A549 (cell line): ENCODE data around the gene BCAS1.

Experiments
- GATA3 ChIP-seq: IDR thresholded peaks from 2 replicates; pipeline ENCODE4 v1.6.1; 2012; ENCODE audit warnings: borderline replicate concordance
- RFX5 ChIP-seq: fragments of 450-650 bp; IDR thresholded peaks from 2 replicates; pipeline ENCODE4 v1.7.1; 2014; ENCODE audit warnings: antibody characterized with exemption, mild to moderate bottlenecking, moderate library complexity
- ZFP36 ChIP-seq: fragments of 450-650 bp; IDR thresholded peaks from 2 replicates; pipeline ENCODE4 v1.6.1; 2014; ENCODE audit warnings: borderline replicate concordance; ENCODE audit not compliant: partially characterized antibody
- TF ChIP-seq, protein P1 (sequence below): fragments of >200 bp; sonication (Bioruptor Twin); formaldehyde crosslinking; IDR thresholded peaks from 3 replicates; pipeline ENCODE4 v1.5.1; 2016
- TF ChIP-seq, protein P2 (sequence below): fragments of 150-350 bp; IDR thresholded peaks from 2 replicates; pipeline ENCODE4 v1.6.1; 2014; ENCODE audit warnings: low read depth, mild to moderate bottlenecking, low read length
- TF ChIP-seq, protein P3 (sequence below): fragments of 200-600 bp; sonication (generic); IDR thresholded peaks from 2 replicates; pipeline ENCODE4 v1.6.1; 2016; ENCODE audit warnings: antibody characterized with exemption, mild to moderate bottlenecking, moderate library complexity
- TF ChIP-seq, protein P4 (sequence below): fragments of 450-650 bp; IDR thresholded peaks from 2 replicates; pipeline ENCODE4 v1.6.1; 2014; ENCODE audit warnings: antibody characterized with exemption

DNA sequence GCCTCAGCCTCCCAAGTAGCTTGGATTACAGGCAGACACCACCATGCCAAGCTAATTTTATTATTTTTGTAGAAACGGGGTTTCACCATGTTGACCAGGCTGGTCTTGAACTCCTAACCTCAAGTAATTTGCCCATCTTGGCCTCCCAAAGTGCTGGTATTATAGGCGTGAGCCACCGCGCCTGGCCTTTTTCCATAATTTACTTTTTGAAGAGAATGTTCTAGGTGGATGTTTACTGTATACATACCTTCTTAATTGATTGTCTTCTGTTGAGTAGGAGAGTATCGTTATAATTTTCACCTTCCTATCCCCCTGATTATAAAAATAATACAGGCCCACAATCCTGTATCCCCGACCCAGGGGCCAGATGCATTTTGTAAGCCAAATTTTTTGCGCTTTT is 174.4 kb downstream of the BCAS1 start:
- no peak for TF ChIP-seq GATA3
- TF ChIP-seq, protein P1, sequence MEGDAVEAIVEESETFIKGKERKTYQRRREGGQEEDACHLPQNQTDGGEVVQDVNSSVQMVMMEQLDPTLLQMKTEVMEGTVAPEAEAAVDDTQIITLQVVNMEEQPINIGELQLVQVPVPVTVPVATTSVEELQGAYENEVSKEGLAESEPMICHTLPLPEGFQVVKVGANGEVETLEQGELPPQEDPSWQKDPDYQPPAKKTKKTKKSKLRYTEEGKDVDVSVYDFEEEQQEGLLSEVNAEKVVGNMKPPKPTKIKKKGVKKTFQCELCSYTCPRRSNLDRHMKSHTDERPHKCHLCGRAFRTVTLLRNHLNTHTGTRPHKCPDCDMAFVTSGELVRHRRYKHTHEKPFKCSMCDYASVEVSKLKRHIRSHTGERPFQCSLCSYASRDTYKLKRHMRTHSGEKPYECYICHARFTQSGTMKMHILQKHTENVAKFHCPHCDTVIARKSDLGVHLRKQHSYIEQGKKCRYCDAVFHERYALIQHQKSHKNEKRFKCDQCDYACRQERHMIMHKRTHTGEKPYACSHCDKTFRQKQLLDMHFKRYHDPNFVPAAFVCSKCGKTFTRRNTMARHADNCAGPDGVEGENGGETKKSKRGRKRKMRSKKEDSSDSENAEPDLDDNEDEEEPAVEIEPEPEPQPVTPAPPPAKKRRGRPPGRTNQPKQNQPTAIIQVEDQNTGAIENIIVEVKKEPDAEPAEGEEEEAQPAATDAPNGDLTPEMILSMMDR: no peak
- TF ChIP-seq, protein P2, sequence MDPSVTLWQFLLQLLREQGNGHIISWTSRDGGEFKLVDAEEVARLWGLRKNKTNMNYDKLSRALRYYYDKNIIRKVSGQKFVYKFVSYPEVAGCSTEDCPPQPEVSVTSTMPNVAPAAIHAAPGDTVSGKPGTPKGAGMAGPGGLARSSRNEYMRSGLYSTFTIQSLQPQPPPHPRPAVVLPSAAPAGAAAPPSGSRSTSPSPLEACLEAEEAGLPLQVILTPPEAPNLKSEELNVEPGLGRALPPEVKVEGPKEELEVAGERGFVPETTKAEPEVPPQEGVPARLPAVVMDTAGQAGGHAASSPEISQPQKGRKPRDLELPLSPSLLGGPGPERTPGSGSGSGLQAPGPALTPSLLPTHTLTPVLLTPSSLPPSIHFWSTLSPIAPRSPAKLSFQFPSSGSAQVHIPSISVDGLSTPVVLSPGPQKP: no peak
- TF ChIP-seq, protein P3, sequence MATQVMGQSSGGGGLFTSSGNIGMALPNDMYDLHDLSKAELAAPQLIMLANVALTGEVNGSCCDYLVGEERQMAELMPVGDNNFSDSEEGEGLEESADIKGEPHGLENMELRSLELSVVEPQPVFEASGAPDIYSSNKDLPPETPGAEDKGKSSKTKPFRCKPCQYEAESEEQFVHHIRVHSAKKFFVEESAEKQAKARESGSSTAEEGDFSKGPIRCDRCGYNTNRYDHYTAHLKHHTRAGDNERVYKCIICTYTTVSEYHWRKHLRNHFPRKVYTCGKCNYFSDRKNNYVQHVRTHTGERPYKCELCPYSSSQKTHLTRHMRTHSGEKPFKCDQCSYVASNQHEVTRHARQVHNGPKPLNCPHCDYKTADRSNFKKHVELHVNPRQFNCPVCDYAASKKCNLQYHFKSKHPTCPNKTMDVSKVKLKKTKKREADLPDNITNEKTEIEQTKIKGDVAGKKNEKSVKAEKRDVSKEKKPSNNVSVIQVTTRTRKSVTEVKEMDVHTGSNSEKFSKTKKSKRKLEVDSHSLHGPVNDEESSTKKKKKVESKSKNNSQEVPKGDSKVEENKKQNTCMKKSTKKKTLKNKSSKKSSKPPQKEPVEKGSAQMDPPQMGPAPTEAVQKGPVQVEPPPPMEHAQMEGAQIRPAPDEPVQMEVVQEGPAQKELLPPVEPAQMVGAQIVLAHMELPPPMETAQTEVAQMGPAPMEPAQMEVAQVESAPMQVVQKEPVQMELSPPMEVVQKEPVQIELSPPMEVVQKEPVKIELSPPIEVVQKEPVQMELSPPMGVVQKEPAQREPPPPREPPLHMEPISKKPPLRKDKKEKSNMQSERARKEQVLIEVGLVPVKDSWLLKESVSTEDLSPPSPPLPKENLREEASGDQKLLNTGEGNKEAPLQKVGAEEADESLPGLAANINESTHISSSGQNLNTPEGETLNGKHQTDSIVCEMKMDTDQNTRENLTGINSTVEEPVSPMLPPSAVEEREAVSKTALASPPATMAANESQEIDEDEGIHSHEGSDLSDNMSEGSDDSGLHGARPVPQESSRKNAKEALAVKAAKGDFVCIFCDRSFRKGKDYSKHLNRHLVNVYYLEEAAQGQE: no peak
- TF ChIP-seq, protein P4, sequence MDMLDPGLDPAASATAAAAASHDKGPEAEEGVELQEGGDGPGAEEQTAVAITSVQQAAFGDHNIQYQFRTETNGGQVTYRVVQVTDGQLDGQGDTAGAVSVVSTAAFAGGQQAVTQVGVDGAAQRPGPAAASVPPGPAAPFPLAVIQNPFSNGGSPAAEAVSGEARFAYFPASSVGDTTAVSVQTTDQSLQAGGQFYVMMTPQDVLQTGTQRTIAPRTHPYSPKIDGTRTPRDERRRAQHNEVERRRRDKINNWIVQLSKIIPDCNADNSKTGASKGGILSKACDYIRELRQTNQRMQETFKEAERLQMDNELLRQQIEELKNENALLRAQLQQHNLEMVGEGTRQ: no peak
- TF ChIP-seq ZFP36: no peak
- no peak for TF ChIP-seq RFX5
